GM12878 (cell line): ENCODE measurements around the gene RNPEP. TPM values are rescaled to one million over a fixed set of nuclear protein-coding genes. Genes with fewer than 3 reads are reported as not detected.

ENCODE experiments used
- ATAC-seq: fragments of 200-7000 bp; cut with Tn5 transposase; 3 replicates; pipeline ENCODE4 v1.9.1; 2020; ENCODE audit warnings: mild to moderate bottlenecking, moderate library complexity
- BruUV-seq: library from RNA; stranded (reverse); fragments of 400-500 nt; replicated peaks from 2 replicates; lab custom pipeline; 2021; lab: Mats Ljungman, UMichigan
- CTCF ChIA-PET: fragments of 300-600 bp; sonication (Branson Sonifier 250); formaldehyde crosslinking; extraction: SDS; loops from one replicate; lab custom pipeline; 2021; ENCODE audit warnings: inconsistent platforms; lab: Yijun Ruan, JAX
- POLR2A ChIA-PET: fragments of 350-600 bp; formaldehyde crosslinking; extraction: SDS; loops from one replicate; lab custom pipeline; 2021; ENCODE audit warnings: inconsistent platforms; lab: Charles Lee
- RAD21 ChIA-PET: fragments of 300-600 bp; sonication (Branson Sonifier 250); formaldehyde crosslinking; loops from one replicate; lab custom pipeline; 2023; ENCODE audit warnings: antibody characterized with exemption; ENCODE audit not compliant: unreplicated experiment; lab: Charles Lee
- SMC1A ChIA-PET: fragments of 300-600 bp; sonication (Branson Sonifier 250); formaldehyde crosslinking; loops from one replicate; lab custom pipeline; 2023; ENCODE audit not compliant: unreplicated experiment, uncharacterized antibody; lab: Charles Lee
- DNase-seq: peaks from one replicate; pipeline ENCODE4 v3.0.0-alpha.2; 2011; ENCODE audit warnings: low read depth, low spot score
- FAIRE-seq: peaks from 3 replicates; lab custom pipeline; 2011; peaks lifted over from hg19 to GRCh38; lab: Jason Lieb, UNC
- H2AFZ ChIP-seq: 2 replicates; pipeline ENCODE4 v1.6.0; 2011; ENCODE audit warnings: low read depth, low read length, control low read depth; ENCODE audit not compliant: control insufficient read depth
- H3K27ac ChIP-seq: 2 replicates; pipeline ENCODE4 v1.5.1; 2011; ENCODE audit warnings: control low read depth; ENCODE audit not compliant: control insufficient read depth, insufficient read depth
- H3K27me3 ChIP-seq, 2 experiments: replicated peaks in 1 of 2; 2 replicates each; pipeline versions ENCODE4 v1.6.0 to v1.6.1; 2011; ENCODE audit warnings: low read length in 1 of 2; ENCODE audit not compliant: control insufficient read depth in 2 of 2, insufficient read depth in 2 of 2
- H3K36me3 ChIP-seq, 2 experiments: 2 replicates each; pipeline ENCODE4 v1.5.1; 2011; ENCODE audit warnings: low read length in 1 of 2; ENCODE audit not compliant: control insufficient read depth in 2 of 2, insufficient read depth in 2 of 2
- H3K4me1 ChIP-seq: 2 replicates; pipeline ENCODE4 v1.6.1; 2011; ENCODE audit warnings: mild to moderate bottlenecking, low read length, moderate library complexity, mixed read lengths; ENCODE audit not compliant: control insufficient read depth, insufficient read depth
- H3K4me2 ChIP-seq: 2 replicates; pipeline ENCODE4 v1.6.0; 2011; ENCODE audit warnings: control low read depth; ENCODE audit not compliant: control insufficient read depth, insufficient read depth
- H3K4me3 ChIP-seq: fragments of 200-600 bp; sonication (generic); 2 replicates; pipeline ENCODE4 v1.5.1; 2016
- H3K79me2 ChIP-seq: 2 replicates; pipeline ENCODE4 v1.6.0; 2011; ENCODE audit warnings: low read length; ENCODE audit not compliant: control insufficient read depth, insufficient read depth
- H3K9ac ChIP-seq: 2 replicates; pipeline ENCODE4 v1.8.0; 2011; ENCODE audit warnings: low read length, control low read depth, mixed read lengths; ENCODE audit not compliant: control insufficient read depth, insufficient read depth
- H3K9me3 ChIP-seq: replicated peaks from 3 replicates; pipeline ENCODE4 v1.5.1; 2011; ENCODE audit warnings: mild to moderate bottlenecking, low read length; ENCODE audit not compliant: control insufficient read depth, insufficient read depth
- H4K20me1 ChIP-seq: 2 replicates; pipeline ENCODE4 v1.6.0; 2011; ENCODE audit not compliant: control insufficient read depth, insufficient read depth
- CBX3 ChIP-seq: fragments of 200-600 bp; sonication (generic); IDR thresholded peaks from 2 replicates; pipeline ENCODE4 v1.6.1; 2016; ENCODE audit warnings: low read depth, borderline replicate concordance
- CBX5 ChIP-seq: sonication (generic); IDR thresholded peaks from 2 replicates; pipeline ENCODE4 v1.6.1; 2016; ENCODE audit warnings: low read depth, moderate library complexity, mild to moderate bottlenecking, inconsistent platforms
- CHD1 ChIP-seq: IDR thresholded peaks from 2 replicates; pipeline ENCODE4 v1.6.1; 2012; ENCODE audit warnings: low read depth, low read length, improper control_type of control experiment
- CREM ChIP-seq: IDR thresholded peaks from 2 replicates; pipeline ENCODE4 v1.6.1; 2014; ENCODE audit warnings: antibody characterized with exemption, low read depth
- FOXM1 ChIP-seq: IDR thresholded peaks from 2 replicates; pipeline ENCODE4 v1.6.1; 2012; ENCODE audit warnings: low read depth, mild to moderate bottlenecking, inconsistent platforms, low read length, moderate library complexity
- GABPA ChIP-seq: IDR thresholded peaks from 2 replicates; pipeline ENCODE4 v1.6.1; 2014; ENCODE audit warnings: antibody characterized with exemption, low read depth, mild to moderate bottlenecking, inconsistent platforms
- IRF5 ChIP-seq: fragments of 450-650 bp; IDR thresholded peaks from 2 replicates; pipeline ENCODE4 v1.6.1; 2017; ENCODE audit warnings: borderline replicate concordance
- KAT2A ChIP-seq: conservative IDR thresholded peaks from 2 replicates; pipeline ENCODE4 v1.6.1; 2011; ENCODE audit warnings: low read depth, low read length; ENCODE audit not compliant: control insufficient read depth
- KDM1A ChIP-seq: fragments of 200-600 bp; sonication (generic); IDR thresholded peaks from 2 replicates; pipeline ENCODE4 v1.6.1; 2016; ENCODE audit warnings: borderline replicate concordance
- RAD21 ChIP-seq: IDR thresholded peaks from 2 replicates; pipeline ENCODE4 v1.6.1; 2011; ENCODE audit warnings: mild to moderate bottlenecking, low read depth, low read length, moderate library complexity; ENCODE audit not compliant: insufficient read depth
- RELB ChIP-seq: fragments of 450-650 bp; IDR thresholded peaks from 2 replicates; pipeline ENCODE4 v1.6.1; 2017; ENCODE audit warnings: low read depth, mild to moderate bottlenecking, moderate library complexity
- SIN3A ChIP-seq: IDR thresholded peaks from 2 replicates; pipeline ENCODE4 v1.6.1; 2012; ENCODE audit warnings: low read depth, low read length, improper control_type of control experiment
- SIX5 ChIP-seq: IDR thresholded peaks from 2 replicates; pipeline ENCODE4 v1.6.1; 2011; ENCODE audit warnings: mild to moderate bottlenecking, low read depth, low read length, moderate library complexity; ENCODE audit not compliant: severe bottlenecking
- USF1 ChIP-seq: IDR thresholded peaks from 2 replicates; pipeline ENCODE4 v1.6.1; 2011; ENCODE audit warnings: borderline replicate concordance, low read depth, mild to moderate bottlenecking, moderate library complexity, mixed read lengths, low read length; ENCODE audit not compliant: insufficient read depth; ENCODE audit errors: extremely low read length
- WRNIP1 ChIP-seq: IDR thresholded peaks from 2 replicates; pipeline ENCODE4 v1.6.1; 2011; ENCODE audit warnings: low read depth, low read length, improper control_type of control experiment, borderline replicate concordance
- ZNF687 ChIP-seq: fragments of 450-650 bp; IDR thresholded peaks from 2 replicates; pipeline ENCODE4 v1.6.1; 2017; ENCODE audit warnings: mild to moderate bottlenecking, moderate library complexity
- ZSCAN29 ChIP-seq: fragments of 450-650 bp; IDR thresholded peaks from 2 replicates; pipeline ENCODE4 v1.6.1; 2017; ENCODE audit warnings: mild to moderate bottlenecking, moderate library complexity
- ZZZ3 ChIP-seq: IDR thresholded peaks from 2 replicates; pipeline ENCODE4 v1.6.1; 2011; ENCODE audit warnings: low read depth; ENCODE audit not compliant: control insufficient read depth, insufficient read length
- WGBS: methylation state at CpG from one replicate; pipeline ENCODE4 v1.1.6; 2016; ENCODE audit warnings: low lambda C conversion rate; ENCODE audit not compliant: insufficient replicate concordance, insufficient coverage; ENCODE audit errors: missing lambda C conversion rate; 5-methylcytosine and 5-hydroxymethylcytosine counted together
- in situ Hi-C: fragments of 300-500 bp; cut with MboI; formaldehyde crosslinking; loops from 9 replicates; pipeline ENCODE4 v1.14.3; 2018; ENCODE audit warnings: mixed read lengths
- intact Hi-C: fragments of 100-400 bp; cut with micrococcal nuclease; formaldehyde crosslinking; loops from one replicate; pipeline ENCODE4 v1.14.2; 2022; ENCODE audit not compliant: unreplicated experiment
- polyA plus RNA-seq, 11 experiments: library from polyadenylated mRNA; depleted of rRNA in 4 of 11; unstranded in 6 of 11; stranded (reverse) in 5 of 11; fragments of >200 nt; fragmentation: Nextera tagmentation in 4 of 11; fragmentation: Illumina TruSeq in 1 of 11; extraction: Ambion mirVana in 4 of 11; extraction: Trizol in 1 of 11; gene quantifications; 1 replicate in 1 of 11; 2 replicates in 10 of 11; pipeline versions ENCODE4 v1.2.1 to v1.2.3, GENCODE V29; 2011 to 2016; ENCODE audit warnings: inconsistent platforms in 2 of 11, missing spikeins in 2 of 11, low read depth in 1 of 11
- total RNA-seq, 4 experiments: library from RNA; depleted of rRNA in 3 of 4; stranded (reverse); fragments of >200 nt in 3 of 4; fragmentation: Illumina TruSeq in 1 of 4; extraction: Trizol in 1 of 4; gene quantifications; 2 replicates each; pipeline versions ENCODE4 v1.2.1 to v1.2.3, GENCODE V29; 2013 to 2021

RNPEP gene
- total and polyA plus RNA-seq, 10 of the 15 experiments (the other 5 are each of a cell fraction or from before 2014, with no cell fraction given) = 18.3 to 68.2 (median 44.6) TPM

GRCh38 chr1:202054094-202054493, 71.6 kb downstream of the RNPEP start:
- Histone ChIP-seq H3K9me3 (no peaks in the 10 kb centered on the region), H3K4me3 (no peak overlapping the region), H3K36me3 (no peaks in the 10 kb centered on the region), H3K79me2 (no peaks in the 10 kb centered on the region), H3K27ac (no peak overlapping the region), H3K4me2 (no peak overlapping the region), H3K9ac (no peak overlapping the region), H3K27me3 (peaks cover 0 to under 1% of the 10 kb centered on the region in 2 experiments; a peak in 1 of 4 replicates), H4K20me1 (no peaks in the 10 kb centered on the region), H3K4me1 (no peaks in the 10 kb centered on the region), H2AFZ (no peak overlapping the region)
- RAD21 ChIA-PET = interaction anchor here (0.6 kb wide), 1 partner anchor 47 kb away, joined by 3 read pairs; no protein-coding TSS in a partner anchor
- intact Hi-C loops (no loop called here), in situ Hi-C loops (no loop called here)
- POLR2A ChIA-PET = no interaction called here
- WGBS = 67% methylated on average over 7 of the region's 7 CpGs
- DNase-seq = no peak
- ATAC-seq = no peak
- SMC1A ChIA-PET = no interaction called here
- CTCF ChIA-PET = no interaction called here
- BruUV-seq = no TSS peak
- no peak for FAIRE-seq
- no peak for TF ChIP-seq FOXM1
- no peak for TF ChIP-seq RAD21
- no peak for TF ChIP-seq WRNIP1
- TF ChIP-seq RELB = no peak
- no peak for TF ChIP-seq CBX5
- no peak for TF ChIP-seq SIN3A
- TF ChIP-seq CHD1 = no peak
- no peak for TF ChIP-seq KDM1A
- TF ChIP-seq ZSCAN29 = no peak
- no peak for TF ChIP-seq USF1
- TF ChIP-seq KAT2A = no peak
- TF ChIP-seq GABPA = no peak
- TF ChIP-seq CBX3 = no peak
- TF ChIP-seq SIX5 = no peak
- TF ChIP-seq ZNF687 = no peak
- TF ChIP-seq IRF5 = no peak
- TF ChIP-seq CREM = no peak
- TF ChIP-seq ZZZ3 = no peak
